GM21576 (cell line): Measurements from ENCODE around the gene RNF152.
"Not testable (repeated sequence)": the region's sequence is repeated elsewhere in the genome, so short reads cannot be mapped to it uniquely, and the experiment has no call there.

Source experiments
- ATAC-seq: cut with Tn5 transposase; IDR thresholded peaks from one replicate; pipeline ENCODE4 v1.9.1; 2021; ENCODE audit warnings: mild to moderate bottlenecking, moderate library complexity; ENCODE audit not compliant: unreplicated experiment

Gene RNF152

GRCh38 chr18:61822879-61823278 lies 69.9 kb downstream of the RNF152 start:
- ATAC-seq, result no peak

GRCh38 chr18:61821748-61822147 lies 71.1 kb downstream of the RNF152 start:
- ATAC-seq, result no peak

- no peak for ATAC-seq
Observed at GRCh38 chr18:61820882-61821281, 71.9 kb downstream of the RNF152 start.

GRCh38 chr18:61817086-61817485 lies 75.7 kb downstream of the RNF152 start:
- no peak for ATAC-seq

GRCh38 chr18:61815885-61816470 lies 76.8 kb downstream of the RNF152 start:
- no peak for ATAC-seq

GRCh38 chr18:61808286-61808685 lies 84.5 kb downstream of the RNF152 start:
- ATAC-seq, result no peak

GRCh38 chr18:61803393-61803792 lies 89.4 kb downstream of the RNF152 start:
- ATAC-seq, result no peak

- ATAC-seq, result no peak
Observed at GRCh38 chr18:61797696-61798590, 94.9 kb downstream of the RNF152 start.

GRCh38 chr18:61791031-61791430 lies 101.8 kb downstream of the RNF152 start:
- no peak for ATAC-seq

- not testable (repeated sequence) for ATAC-seq
Observed at GRCh38 chr18:61787011-61787670, 105.7 kb downstream of the RNF152 start.

GRCh38 chr18:61785588-61785987 lies 107.2 kb downstream of the RNF152 start:
- no peak for ATAC-seq

- no peak for ATAC-seq
Observed at GRCh38 chr18:61784834-61785233, 108.0 kb downstream of the RNF152 start.

- ATAC-seq, result no peak
Observed at GRCh38 chr18:61782545-61782944, 110.3 kb downstream of the RNF152 start.

GRCh38 chr18:61776201-61776600 lies 116.6 kb downstream of the RNF152 start:
- not testable (repeated sequence) for ATAC-seq

- no peak for ATAC-seq
Observed at GRCh38 chr18:61774846-61775245, 118.0 kb downstream of the RNF152 start.

- ATAC-seq, result no peak
Observed at GRCh38 chr18:61772293-61772848, 120.4 kb downstream of the RNF152 start.

- ATAC-seq, result no peak
Observed at GRCh38 chr18:61771861-61772260, 120.9 kb downstream of the RNF152 start.

GRCh38 chr18:61770279-61770678 lies 122.5 kb downstream of the RNF152 start:
- no peak for ATAC-seq

GRCh38 chr18:61766266-61766884 lies 126.4 kb downstream of the RNF152 start:
- ATAC-seq, result no peak

GRCh38 chr18:61765097-61765496 lies 127.7 kb downstream of the RNF152 start:
- no peak for ATAC-seq

GRCh38 chr18:61764381-61764780 lies 128.4 kb downstream of the RNF152 start:
- ATAC-seq, result no peak
